Astrocyte (in vitro differentiated cells and primary cell): ENCODE measurements around the gene LUZP2.

Experiments used
- CTCF ChIP-seq: IDR thresholded peaks from 2 replicates; pipeline ENCODE4 v1.5.1; 2011; ENCODE audit warnings: low read depth, mild to moderate bottlenecking, inconsistent platforms, low read length, moderate library complexity; ENCODE audit not compliant: insufficient read depth
- EZH2 ChIP-seq: IDR thresholded peaks from 2 replicates; pipeline ENCODE4 v1.6.1; 2012; ENCODE audit warnings: mild to moderate bottlenecking, low read length, inconsistent platforms; ENCODE audit not compliant: insufficient read depth

- TF ChIP-seq CTCF (no peak), EZH2 (no peak)
Observed at GRCh38 chr11:25094085-25094802, 597.4 kb downstream of the LUZP2 start.
